MM.1S (cell line): ENCODE measurements around the gene RP9.

ENCODE experiments used
- EZH2 ChIP-seq: fragments of 300-600 bp; sonication (generic); optimal IDR thresholded peaks from 2 replicates; pipeline ENCODE3; 2017; ENCODE audit warnings: low read depth, mild to moderate bottlenecking, antibody characterized with exemption, low read length, mixed read lengths
- EZH2phosphoT487 ChIP-seq: fragments of 300-600 bp; sonication (generic); IDR thresholded peaks from 2 replicates; pipeline ENCODE4 v1.6.1; 2018; ENCODE audit warnings: antibody characterized with exemption, low read length
- TF ChIP-seq, protein P1 (sequence below): fragments of 300-600 bp; sonication (generic); IDR thresholded peaks from 2 replicates; pipeline ENCODE4 v1.5.1; 2016; ENCODE audit warnings: antibody characterized with exemption, low read length, mixed read lengths

DNA sequence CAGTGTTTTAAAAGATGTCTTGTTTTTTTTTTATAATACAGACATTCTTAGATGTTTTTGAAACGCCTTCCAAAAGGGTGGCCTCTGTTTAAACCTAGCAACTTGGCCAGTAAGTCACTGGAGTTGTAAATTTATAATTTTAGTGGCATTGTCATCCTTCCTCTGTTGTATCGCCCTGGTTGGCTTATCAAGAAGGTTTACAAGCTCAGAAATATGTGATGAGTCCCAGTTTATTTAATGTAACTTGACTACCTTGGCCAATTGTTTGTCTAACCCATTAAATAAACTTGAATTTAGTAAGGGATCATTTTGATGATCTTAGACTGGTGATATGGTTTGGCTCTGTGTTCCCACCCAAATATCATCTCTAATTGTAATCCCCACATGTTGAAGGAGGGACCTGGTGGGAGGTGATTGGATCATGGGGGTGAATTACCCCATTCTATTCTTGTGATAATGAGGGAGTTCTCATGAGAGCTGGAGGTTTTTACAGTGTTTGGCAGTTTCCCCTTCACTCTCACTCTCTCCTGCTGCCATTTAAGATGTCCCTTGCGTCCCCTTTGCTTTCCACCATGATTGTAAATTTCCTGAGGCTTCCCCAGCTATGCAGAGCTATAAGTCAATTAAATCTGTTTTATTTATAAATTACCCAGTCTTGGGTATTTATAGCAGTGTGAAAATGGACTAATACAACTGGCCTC is 33.2 kb downstream of the RP9 start:
- no peak for TF ChIP-seq EZH2
- TF ChIP-seq EZH2phosphoT487 = no peak
- TF ChIP-seq, protein P1, sequence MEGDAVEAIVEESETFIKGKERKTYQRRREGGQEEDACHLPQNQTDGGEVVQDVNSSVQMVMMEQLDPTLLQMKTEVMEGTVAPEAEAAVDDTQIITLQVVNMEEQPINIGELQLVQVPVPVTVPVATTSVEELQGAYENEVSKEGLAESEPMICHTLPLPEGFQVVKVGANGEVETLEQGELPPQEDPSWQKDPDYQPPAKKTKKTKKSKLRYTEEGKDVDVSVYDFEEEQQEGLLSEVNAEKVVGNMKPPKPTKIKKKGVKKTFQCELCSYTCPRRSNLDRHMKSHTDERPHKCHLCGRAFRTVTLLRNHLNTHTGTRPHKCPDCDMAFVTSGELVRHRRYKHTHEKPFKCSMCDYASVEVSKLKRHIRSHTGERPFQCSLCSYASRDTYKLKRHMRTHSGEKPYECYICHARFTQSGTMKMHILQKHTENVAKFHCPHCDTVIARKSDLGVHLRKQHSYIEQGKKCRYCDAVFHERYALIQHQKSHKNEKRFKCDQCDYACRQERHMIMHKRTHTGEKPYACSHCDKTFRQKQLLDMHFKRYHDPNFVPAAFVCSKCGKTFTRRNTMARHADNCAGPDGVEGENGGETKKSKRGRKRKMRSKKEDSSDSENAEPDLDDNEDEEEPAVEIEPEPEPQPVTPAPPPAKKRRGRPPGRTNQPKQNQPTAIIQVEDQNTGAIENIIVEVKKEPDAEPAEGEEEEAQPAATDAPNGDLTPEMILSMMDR = no peak
